Glutamatergic neuron (in vitro differentiated cells): Measurements from ENCODE around the gene NOTCH1. TPM values are rescaled to one million over a fixed set of nuclear protein-coding genes. Genes with fewer than 3 reads are reported as not detected.

Experiments used
- DNase-seq: peaks from one replicate; pipeline ENCODE4 v3.0.0; 2022
- H3K27ac Mint-ChIP-seq: one replicate; pipeline ENCODE4 v1.8.0; 2020; ENCODE audit warnings: mild to moderate bottlenecking, mixed read lengths, inconsistent platforms; ENCODE audit not compliant: unreplicated experiment
- H3K27me3 Mint-ChIP-seq: one replicate; pipeline ENCODE4 v1.8.0; 2020; ENCODE audit warnings: mild to moderate bottlenecking, moderate library complexity, mixed read lengths, inconsistent platforms; ENCODE audit not compliant: unreplicated experiment
- H3K36me3 Mint-ChIP-seq: one replicate; pipeline ENCODE4 v1.8.0; 2020; ENCODE audit warnings: mild to moderate bottlenecking, mixed read lengths, inconsistent platforms; ENCODE audit not compliant: unreplicated experiment
- H3K4me1 Mint-ChIP-seq: one replicate; pipeline ENCODE4 v1.8.0; 2020; ENCODE audit warnings: mild to moderate bottlenecking, low read depth, mixed read lengths, inconsistent platforms; ENCODE audit not compliant: unreplicated experiment
- H3K4me3 Mint-ChIP-seq: one replicate; pipeline ENCODE4 v1.8.0; 2020; ENCODE audit warnings: mild to moderate bottlenecking, mixed read lengths, inconsistent platforms; ENCODE audit not compliant: unreplicated experiment
- H3K9me3 Mint-ChIP-seq: one replicate; pipeline ENCODE4 v1.8.0; 2020; ENCODE audit warnings: mild to moderate bottlenecking, moderate library complexity, mixed read lengths, inconsistent platforms; ENCODE audit not compliant: unreplicated experiment
- CTCF ChIP-seq: fragments of 200-600 bp; sonication (generic); IDR thresholded peaks from one replicate; pipeline ENCODE4 v1.5.0; 2021; ENCODE audit not compliant: partially characterized antibody, unreplicated experiment
- total RNA-seq: library from RNA; stranded (reverse); fragmentation: NEBNext Ultra II Directional; extraction: Animal tissue kit (Norgen Biotek cat#: 25700); gene quantifications from one replicate; pipeline ENCODE4 v1.2.1, GENCODE V29; 2021; ENCODE audit not compliant: unreplicated experiment

NOTCH1 gene
- total RNA-seq, 1 donor from 2014 or later: 64.2 TPM

- Mint-ChIP-seq H3K4me1 (peaks cover 5% of the 10 kb centered on the region), H3K9me3 (peaks cover 2% of the 10 kb centered on the region), H3K36me3 (no peaks in the 10 kb centered on the region), H3K27me3 (peaks cover 3% of the 10 kb centered on the region), H3K27ac (no peak overlapping the region), H3K4me3 (peak overlapping the region; percentile 77)
- no peak for DNase-seq
- TF ChIP-seq CTCF: no peak
These were observed 3.4 kb downstream of the NOTCH1 start for GRCh38 chr9:136542241-136543040.

GRCh38 chr9:136541709-136542108 is 4.1 kb downstream of the NOTCH1 start:
- H3K9me3 Mint-ChIP-seq: peaks cover 2% of the 10 kb centered on the region
- peaks cover 4% of the 10 kb centered on the region for H3K4me1 Mint-ChIP-seq
- no peak for TF ChIP-seq CTCF
- no peak overlapping the region for H3K27ac Mint-ChIP-seq
- peaks cover 3% of the 10 kb centered on the region for H3K27me3 Mint-ChIP-seq
- H3K4me3 Mint-ChIP-seq: no peak overlapping the region
- H3K36me3 Mint-ChIP-seq: no peaks in the 10 kb centered on the region
- DNase-seq: no peak

- no peak for DNase-seq
- H3K36me3 Mint-ChIP-seq: no peaks in the 10 kb centered on the region
- peaks cover 3% of the 10 kb centered on the region for H3K4me1 Mint-ChIP-seq
- H3K27me3 Mint-ChIP-seq: peaks cover 3% of the 10 kb centered on the region
- peaks cover 2% of the 10 kb centered on the region for H3K9me3 Mint-ChIP-seq
- H3K4me3 Mint-ChIP-seq: no peak overlapping the region
- no peak overlapping the region for H3K27ac Mint-ChIP-seq
- TF ChIP-seq CTCF: no peak
These were observed 4.7 kb downstream of the NOTCH1 start for GRCh38 chr9:136541179-136541578.

GRCh38 chr9:136539427-136540421 is 6.1 kb downstream of the NOTCH1 start:
- Mint-ChIP-seq H3K4me1 (peaks cover 3% of the 10 kb centered on the region), H3K27me3 (peaks cover 3% of the 10 kb centered on the region), H3K9me3 (peaks cover 2% of the 10 kb centered on the region), H3K36me3 (no peaks in the 10 kb centered on the region), H3K27ac (no peak overlapping the region), H3K4me3 (no peak overlapping the region)
- DNase-seq: no peak
- TF ChIP-seq CTCF: no peak
